RWPE2 (cell line): ENCODE results near the gene EDN1.

Source experiments
- ATAC-seq: fragments of 200-7000 bp; cut with Tn5 transposase; 3 replicates; pipeline ENCODE4 v1.9.1; 2021; ENCODE audit warnings: low read depth
- DNase-seq: peaks from one replicate; pipeline ENCODE4 v3.0.0-alpha.2; 2020; ENCODE audit warnings: low spot score
- H3K27ac ChIP-seq: fragments of 450-650 bp; 2 replicates; pipeline ENCODE4 v1.5.1; 2017; ENCODE audit warnings: mild to moderate bottlenecking; ENCODE audit not compliant: poor library complexity, severe bottlenecking
- H3K27me3 ChIP-seq: fragments of 250-450 bp; sonication (Bioruptor Pico); 2 replicates; pipeline ENCODE4 v1.5.1; 2021; ENCODE audit warnings: mild to moderate bottlenecking, moderate library complexity; ENCODE audit not compliant: insufficient read depth, poor library complexity, severe bottlenecking
- H3K36me3 ChIP-seq: fragments of 250-450 bp; sonication (Bioruptor Pico); 2 replicates; pipeline ENCODE4 v1.5.1; 2020; ENCODE audit warnings: low read depth, mild to moderate bottlenecking, moderate library complexity
- H3K4me1 ChIP-seq: fragments of 250-450 bp; sonication (Bioruptor Pico); 2 replicates; pipeline ENCODE4 v1.5.1; 2021; ENCODE audit warnings: mild to moderate bottlenecking, moderate library complexity; ENCODE audit not compliant: insufficient read depth, poor library complexity, severe bottlenecking
- H3K4me3 ChIP-seq: fragments of 250-450 bp; sonication (Bioruptor Pico); 2 replicates; pipeline ENCODE4 v1.5.1; 2021; ENCODE audit warnings: mild to moderate bottlenecking, moderate library complexity; ENCODE audit not compliant: severe bottlenecking
- H3K9me3 ChIP-seq: fragments of 250-450 bp; sonication (Bioruptor Pico); 2 replicates; pipeline ENCODE4 v1.5.1; 2021; ENCODE audit warnings: mild to moderate bottlenecking, moderate library complexity; ENCODE audit not compliant: severe bottlenecking
- TF ChIP-seq, protein P1 (sequence below): fragments of 450-650 bp; IDR thresholded peaks from one replicate; pipeline ENCODE4 v1.5.1; 2017; ENCODE audit warnings: mild to moderate bottlenecking, moderate library complexity; ENCODE audit not compliant: poor library complexity, severe bottlenecking

EDN1 gene

DNA sequence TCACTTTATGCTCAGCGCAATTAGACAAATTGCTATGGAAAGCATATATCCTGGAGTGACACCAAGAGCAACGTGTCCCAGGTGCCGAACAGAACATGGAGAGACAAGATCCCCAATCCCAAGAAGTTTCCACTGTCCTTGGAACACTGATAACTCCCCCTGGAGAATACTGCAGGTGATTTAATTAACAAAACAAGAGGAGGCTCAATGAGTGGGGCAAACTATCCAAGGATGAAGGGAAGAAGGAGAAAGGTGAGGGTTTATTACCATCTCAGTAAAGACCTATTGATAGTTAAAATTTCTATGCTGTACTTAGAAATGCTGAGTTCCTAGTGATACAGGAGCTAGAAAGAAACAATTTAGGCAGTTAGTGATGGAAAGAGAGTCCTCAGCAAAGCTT, 35.7 kb downstream of the EDN1 start:
- DNase-seq (no peak), ATAC-seq (no peak)
- Histone ChIP-seq H3K27me3 (no peaks in the 10 kb centered on the region), H3K4me3 (no peak overlapping the region), H3K9me3 (no peaks in the 10 kb centered on the region), H3K27ac (peak overlapping the region; percentile 99), H3K36me3 (no peaks in the 10 kb centered on the region), H3K4me1 (peaks cover 48% of the 10 kb centered on the region)
- TF ChIP-seq, protein P1, sequence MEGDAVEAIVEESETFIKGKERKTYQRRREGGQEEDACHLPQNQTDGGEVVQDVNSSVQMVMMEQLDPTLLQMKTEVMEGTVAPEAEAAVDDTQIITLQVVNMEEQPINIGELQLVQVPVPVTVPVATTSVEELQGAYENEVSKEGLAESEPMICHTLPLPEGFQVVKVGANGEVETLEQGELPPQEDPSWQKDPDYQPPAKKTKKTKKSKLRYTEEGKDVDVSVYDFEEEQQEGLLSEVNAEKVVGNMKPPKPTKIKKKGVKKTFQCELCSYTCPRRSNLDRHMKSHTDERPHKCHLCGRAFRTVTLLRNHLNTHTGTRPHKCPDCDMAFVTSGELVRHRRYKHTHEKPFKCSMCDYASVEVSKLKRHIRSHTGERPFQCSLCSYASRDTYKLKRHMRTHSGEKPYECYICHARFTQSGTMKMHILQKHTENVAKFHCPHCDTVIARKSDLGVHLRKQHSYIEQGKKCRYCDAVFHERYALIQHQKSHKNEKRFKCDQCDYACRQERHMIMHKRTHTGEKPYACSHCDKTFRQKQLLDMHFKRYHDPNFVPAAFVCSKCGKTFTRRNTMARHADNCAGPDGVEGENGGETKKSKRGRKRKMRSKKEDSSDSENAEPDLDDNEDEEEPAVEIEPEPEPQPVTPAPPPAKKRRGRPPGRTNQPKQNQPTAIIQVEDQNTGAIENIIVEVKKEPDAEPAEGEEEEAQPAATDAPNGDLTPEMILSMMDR, result no peak

DNA sequence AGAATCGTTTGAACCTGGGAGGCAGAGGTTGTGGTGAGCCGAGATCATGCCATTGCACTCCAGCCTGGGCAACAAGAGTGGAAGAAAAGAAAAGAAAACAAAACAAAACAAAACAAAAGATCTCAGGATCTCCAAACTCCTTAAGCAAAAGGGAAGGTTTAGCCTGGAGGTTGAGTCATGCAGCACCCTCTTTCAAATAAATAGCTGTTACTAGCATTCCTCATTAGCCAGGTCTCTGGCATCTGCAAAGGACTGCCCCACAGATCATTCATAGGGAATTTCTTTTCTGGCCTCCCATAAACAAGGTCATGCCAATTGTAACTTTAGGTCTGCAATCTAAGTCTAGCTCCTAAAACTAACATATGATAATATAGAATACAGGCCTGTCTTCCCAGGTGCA, 37.2 kb downstream of the EDN1 start:
- TF ChIP-seq, protein P1, result no peak
- no peaks in the 10 kb centered on the region for H3K27me3 ChIP-seq
- peaks cover 48% of the 10 kb centered on the region for H3K4me1 ChIP-seq
- peak overlapping the region; percentile 99 for H3K27ac ChIP-seq
- H3K4me3 ChIP-seq, result no peak overlapping the region
- ATAC-seq (peak; percentile 50), DNase-seq (no peak)
- no peaks in the 10 kb centered on the region for H3K9me3 ChIP-seq
- H3K36me3 ChIP-seq, result no peaks in the 10 kb centered on the region

DNA sequence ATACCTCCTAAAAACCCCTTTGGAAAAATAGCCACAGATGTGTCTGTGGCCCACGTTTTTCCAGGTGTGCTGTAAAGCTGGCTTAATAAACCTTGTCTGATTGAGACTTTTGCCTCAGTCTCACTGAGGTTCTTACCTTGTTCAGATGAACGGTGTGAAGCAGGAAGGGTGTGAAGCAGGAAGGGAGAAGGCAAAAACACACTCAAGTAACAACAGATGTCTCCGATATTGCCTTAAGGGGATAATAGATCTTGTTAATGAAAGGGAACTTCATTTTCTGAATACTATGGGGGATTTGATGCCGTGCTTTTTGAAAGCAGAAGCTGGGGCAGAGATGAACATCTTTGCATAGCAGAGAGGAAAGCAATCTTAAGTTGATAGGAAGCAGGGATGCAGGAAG, 37.8 kb downstream of the EDN1 start:
- DNase-seq, result no peak
- H3K36me3 ChIP-seq, result no peaks in the 10 kb centered on the region
- TF ChIP-seq, protein P1, result no peak
- peaks cover 47% of the 10 kb centered on the region for H3K4me1 ChIP-seq
- H3K27me3 ChIP-seq, result no peaks in the 10 kb centered on the region
- no peak for ATAC-seq
- peak overlapping the region; percentile 99 for H3K27ac ChIP-seq
- H3K9me3 ChIP-seq, result no peaks in the 10 kb centered on the region
- H3K4me3 ChIP-seq, result no peak overlapping the region

DNA sequence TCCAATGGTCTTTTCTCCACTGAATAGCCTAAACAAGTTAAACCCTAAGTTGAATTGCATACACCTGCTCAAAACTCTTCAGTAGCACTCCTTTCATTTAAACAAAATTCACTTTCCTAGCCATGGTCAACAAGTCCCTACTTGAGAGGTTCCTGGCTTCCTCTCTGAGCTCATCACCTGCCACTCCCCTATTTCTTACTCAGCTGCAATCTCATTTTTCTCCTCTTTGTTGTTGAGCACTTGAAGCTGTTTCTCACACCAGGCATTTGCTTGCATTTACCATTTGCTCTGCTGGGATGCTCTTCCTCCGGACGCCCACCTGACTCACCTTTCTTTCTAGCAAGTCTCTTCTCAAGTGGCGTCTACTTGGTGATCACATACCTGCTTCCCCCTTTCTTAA, 38.5 kb downstream of the EDN1 start:
- Histone ChIP-seq H3K27me3 (no peaks in the 10 kb centered on the region), H3K36me3 (no peaks in the 10 kb centered on the region), H3K4me1 (peaks cover 40% of the 10 kb centered on the region), H3K27ac (peak overlapping the region; percentile 99), H3K9me3 (no peaks in the 10 kb centered on the region), H3K4me3 (no peak overlapping the region)
- ATAC-seq (peak; percentile 63), DNase-seq (no peak)
- TF ChIP-seq, protein P1, result no peak

DNA sequence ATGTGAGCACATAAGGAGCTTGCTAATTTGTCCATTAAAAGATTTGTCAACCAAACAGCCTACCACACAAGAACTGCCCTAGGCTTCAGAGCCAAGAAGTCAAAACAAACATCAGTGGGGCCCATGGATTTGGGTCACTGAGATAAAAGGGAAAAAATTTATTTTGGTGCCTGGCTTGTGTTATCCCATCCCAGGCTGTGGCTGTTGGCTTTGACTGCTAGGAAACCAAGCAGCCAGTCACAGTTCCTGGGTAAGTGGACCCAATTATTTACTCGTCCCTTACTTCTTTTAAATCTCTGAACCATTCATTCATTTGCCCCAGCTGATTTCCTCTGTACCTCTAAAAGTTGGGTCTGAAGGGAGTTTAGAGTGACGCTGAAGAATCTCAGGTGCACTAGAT, 41.3 kb downstream of the EDN1 start:
- H3K4me1 ChIP-seq, result peaks cover 27% of the 10 kb centered on the region
- no peaks in the 10 kb centered on the region for H3K27me3 ChIP-seq
- H3K9me3 ChIP-seq, result no peaks in the 10 kb centered on the region
- H3K4me3 ChIP-seq, result no peak overlapping the region
- no peak overlapping the region for H3K27ac ChIP-seq
- DNase-seq (no peak), ATAC-seq (no peak)
- no peaks in the 10 kb centered on the region for H3K36me3 ChIP-seq
- TF ChIP-seq, protein P1, result no peak
